NCI-H1417 treated with DMSO at 0.1 percent for 48 hours (cell line): Measurements from ENCODE around the gene KIF5B.

Source experiments
- DNase-seq: peaks from one replicate; lab custom pipeline; 2025; lab: John Stamatoyannopoulos, UW

Gene KIF5B

DNA sequence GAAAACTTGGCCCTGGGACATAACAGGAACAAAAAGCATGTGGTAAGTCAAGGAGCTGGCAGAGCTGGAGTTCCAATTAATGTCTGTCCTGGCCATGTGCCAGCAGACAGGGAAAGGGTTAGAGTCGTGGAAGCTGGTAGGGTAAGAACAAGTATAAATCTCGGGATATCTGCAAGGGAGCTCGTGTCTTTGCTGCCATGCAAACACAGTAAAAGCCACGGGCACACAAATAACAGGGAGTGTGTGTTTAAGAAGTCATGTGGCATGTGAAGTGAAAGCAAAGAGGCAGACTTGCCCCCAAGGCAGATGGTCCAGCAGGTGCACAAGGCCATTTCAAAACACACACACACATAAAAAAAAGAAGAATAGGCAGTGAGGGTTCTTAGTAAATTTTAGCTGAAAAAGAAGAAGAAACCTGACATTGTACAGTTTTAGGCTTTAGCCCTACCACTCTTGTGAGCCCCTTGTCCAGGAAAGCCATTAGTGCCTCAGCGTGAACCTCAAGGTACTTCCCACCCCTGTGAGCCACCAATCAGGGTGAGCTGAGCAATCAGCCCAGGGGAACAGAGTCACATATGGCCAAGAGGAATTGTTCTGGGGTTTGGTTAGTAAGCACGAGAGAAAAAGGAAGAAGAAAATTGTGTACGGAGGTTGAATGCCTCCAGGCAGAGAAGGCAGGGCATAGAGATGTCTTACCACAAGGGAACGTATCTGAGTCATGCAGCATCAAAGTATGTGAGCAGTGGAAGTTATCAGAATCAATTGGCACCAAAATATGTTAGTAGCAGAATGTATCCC, 94.7 kb downstream of the KIF5B start:
- DNase-seq = no peak

DNA sequence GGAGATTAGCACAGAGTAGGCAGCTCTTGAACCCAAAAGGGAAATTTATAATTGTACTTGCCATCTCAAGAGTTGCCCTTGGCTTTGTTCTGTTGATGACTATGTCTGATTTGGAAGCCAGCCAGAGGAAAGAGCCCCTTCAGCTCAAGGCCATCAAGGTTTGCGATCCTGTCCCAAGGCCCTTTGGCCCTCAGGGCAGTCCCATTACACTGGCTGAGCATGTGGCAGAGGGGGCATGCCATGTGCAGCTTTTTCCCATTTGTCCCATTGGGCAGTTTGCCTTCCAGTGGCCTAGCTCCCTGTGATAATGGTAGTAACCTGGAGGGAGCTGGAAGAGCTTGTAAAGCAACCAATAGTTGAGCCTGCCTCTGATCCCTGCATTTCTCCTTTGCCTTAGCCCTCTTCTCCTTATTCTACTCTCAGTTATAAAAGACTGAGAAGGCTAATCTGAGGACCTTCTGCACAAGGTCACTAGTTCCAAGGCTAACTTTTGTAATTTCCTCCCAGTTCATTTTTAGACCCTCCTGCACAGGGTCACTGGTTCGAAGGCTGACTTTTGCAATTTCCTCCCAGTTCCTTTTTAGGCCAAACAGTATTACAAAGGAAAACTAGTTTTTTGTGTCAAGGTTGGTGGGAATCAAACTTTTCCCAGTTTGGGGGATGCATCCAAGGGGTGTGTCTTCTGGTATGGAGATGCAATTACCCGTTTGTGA, 96.6 kb downstream of the KIF5B start:
- no peak for DNase-seq
